K562 treated with DMSO at 1 percent for 12 hours (cell line): ENCODE measurements around the gene COA4. TPM values are rescaled to one million over a fixed set of nuclear protein-coding genes. Genes with fewer than 3 reads are reported as not detected.

Experiments used
- total RNA-seq: library from RNA; unstranded; fragments of 300-600 nt; gene quantifications from 2 replicates; pipeline ENCODE4 v1.2.3, GENCODE V29; 2022; ENCODE audit not compliant: insufficient read depth

COA4 gene
- 70.4 and 80.3 TPM in 2 replicates for total RNA-seq

DNA sequence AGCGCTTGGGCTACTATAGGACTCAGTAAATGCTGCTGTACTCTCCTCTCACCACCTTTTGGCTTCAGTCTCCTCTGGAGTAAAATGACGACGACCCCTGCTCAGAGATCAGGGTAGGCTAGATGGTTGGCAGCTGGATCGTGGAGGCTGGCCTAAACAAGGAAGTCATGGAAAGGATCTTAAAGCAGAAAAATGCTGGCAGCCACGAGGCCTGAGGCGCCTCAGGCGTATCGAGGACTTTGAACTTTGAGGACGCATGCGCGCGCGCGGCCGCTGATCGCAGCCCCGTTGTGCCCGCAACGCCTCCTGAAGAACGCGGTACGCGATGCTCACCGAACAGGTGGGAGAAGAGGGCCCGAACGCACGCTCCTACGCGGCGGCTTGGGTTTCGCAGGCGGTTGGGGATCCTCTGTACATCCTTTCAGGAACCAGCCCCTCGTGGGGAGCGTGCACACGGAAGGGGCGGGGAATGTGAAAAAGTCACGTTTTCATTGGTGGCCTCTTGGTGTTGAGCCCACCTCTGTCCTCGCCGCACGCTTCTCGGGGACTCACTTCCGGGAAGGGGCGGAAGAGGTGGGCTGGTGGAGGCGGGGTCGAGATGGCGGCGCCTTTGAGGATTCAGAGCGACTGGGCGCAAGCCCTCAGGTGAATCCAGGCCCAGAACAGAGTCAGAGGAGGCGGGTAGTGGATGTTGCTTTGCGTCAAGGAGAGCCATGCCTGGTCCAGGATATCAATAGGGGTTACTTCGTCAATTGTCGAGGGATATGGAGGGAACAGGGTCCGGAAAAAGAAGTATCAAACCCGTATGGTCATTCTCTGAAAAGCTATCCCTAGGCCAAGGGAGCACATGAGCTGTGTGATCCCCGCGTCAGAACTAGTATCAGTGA lies at the start of gene COA4, which contains the start of gene PAAF1:
TSS of gene COA4 (minus strand) at position 423 of the 887 bp plus-strand sequence. CDS start 3,468 bp downstream, outside the sequence.
TSS of gene PAAF1 (plus strand) at position 576 of the 887 bp plus-strand sequence. CDS start at position 599, 23 bp downstream.

Other genes starting within 250 kb of the COA4 start
- not detected in 2 replicates for gene PLEKHB1, start 230.3 kb downstream of the COA4 start, total RNA-seq
- gene RAB6A, start 115.8 kb downstream of the COA4 start, total RNA-seq: 28.6 and 71.2 TPM in 2 replicates
- 97.3 and 103 TPM in 2 replicates for gene MRPL48, start 89.0 kb downstream of the COA4 start, total RNA-seq
- gene PAAF1, start 153 bp upstream of the COA4 start, total RNA-seq: 23.4 and 25.5 TPM in 2 replicates
- not detected in 2 replicates for gene DNAJB13, start 74.2 kb upstream of the COA4 start, total RNA-seq
- 43.5 and 44.7 TPM in 2 replicates for gene UCP2, start 106.0 kb upstream of the COA4 start, total RNA-seq
- 0.61 and 3.0 TPM in 2 replicates for gene UCP3, start 132.2 kb upstream of the COA4 start, total RNA-seq